CD14-positive monocyte (primary cell): Measurements from ENCODE around the gene RNF40. TPM values are rescaled to one million over a fixed set of nuclear protein-coding genes. Genes with fewer than 3 reads are reported as not detected.

Experiments used
- DNase-seq, 3 donors: peaks; one replicate each; pipeline ENCODE4 v3.0.0-alpha.2; 2011 to 2022
- H2AFZ ChIP-seq: 2 replicates; pipeline ENCODE4 v1.6.0; 2012; ENCODE audit warnings: mild to moderate bottlenecking, low read depth, low read length, inconsistent platforms; ENCODE audit not compliant: insufficient read depth, poor library complexity, severe bottlenecking
- H3K27ac ChIP-seq, 2 donors: 1 replicate in 1 of 2; 2 replicates in 1 of 2; pipeline ENCODE4 v1.5.1; 2012 to 2013; ENCODE audit warnings: low read length in 2 of 2, control low read depth in 1 of 2, inconsistent platforms in 1 of 2, low read depth in 1 of 2, mild to moderate bottlenecking in 1 of 2
- H3K27me3 ChIP-seq, 2 donors: one replicate each; pipeline versions ENCODE4 v1.6.0 to v1.6.1; 2011 to 2013; ENCODE audit warnings: low read length in 2 of 2; ENCODE audit not compliant: control insufficient read depth in 2 of 2, insufficient read depth in 2 of 2
- H3K36me3 ChIP-seq, 2 donors: replicated peaks in 1 of 2; 1 replicate in 1 of 2; 2 replicates in 1 of 2; pipeline versions ENCODE4 v1.5.1 to v1.6.1; 2012 to 2013; ENCODE audit warnings: low read length in 2 of 2, control low read depth in 1 of 2, inconsistent platforms in 1 of 2, mild to moderate bottlenecking in 1 of 2; ENCODE audit not compliant: insufficient read depth in 2 of 2, control insufficient read depth in 1 of 2
- H3K4me1 ChIP-seq, 2 donors: 1 replicate in 1 of 2; 2 replicates in 1 of 2; pipeline versions ENCODE4 v1.5.1 to v1.6.1; 2012 to 2013; ENCODE audit warnings: low read length in 2 of 2, control low read depth in 1 of 2, inconsistent platforms in 1 of 2, mild to moderate bottlenecking in 1 of 2, moderate library complexity in 1 of 2; ENCODE audit not compliant: insufficient read depth in 2 of 2, control insufficient read depth in 1 of 2
- H3K4me2 ChIP-seq: replicated peaks from 2 replicates; pipeline ENCODE3; 2012; ENCODE audit warnings: low read length, moderate library complexity, mild to moderate bottlenecking; ENCODE audit not compliant: poor library complexity, severe bottlenecking; ENCODE audit errors: extremely low read depth
- H3K4me3 ChIP-seq, 3 experiments: fragments of 200-600 bp in 1 of 3; sonication (generic) in 1 of 3; replicated peaks in 1 of 3; 1 replicate in 2 of 3; 2 replicates in 1 of 3; pipeline ENCODE4 v1.5.1; 2011 to 2013; ENCODE audit warnings: low read length in 3 of 3, mild to moderate bottlenecking in 3 of 3, control low read depth in 2 of 3, low read depth in 2 of 3, inconsistent platforms in 1 of 3, moderate library complexity in 1 of 3
- H3K79me2 ChIP-seq: 2 replicates; pipeline ENCODE4 v1.6.0; 2012; ENCODE audit warnings: mild to moderate bottlenecking, control low read depth, inconsistent platforms, low read length, moderate library complexity; ENCODE audit not compliant: insufficient read depth
- H3K9ac ChIP-seq: 2 replicates; pipeline ENCODE4 v1.6.0; 2017; ENCODE audit warnings: low read length, mild to moderate bottlenecking; ENCODE audit not compliant: insufficient read depth, poor library complexity, severe bottlenecking
- H3K9me3 ChIP-seq, 2 donors: replicated peaks in 1 of 2; 1 replicate in 1 of 2; 2 replicates in 1 of 2; pipeline versions ENCODE4 v1.5.1 to v1.6.1; 2012 to 2013; ENCODE audit warnings: low read length in 2 of 2, control low read depth in 1 of 2; ENCODE audit not compliant: control insufficient read depth in 1 of 2, insufficient read depth in 1 of 2
- H4K20me1 ChIP-seq: 2 replicates; pipeline ENCODE4 v1.6.0; 2012; ENCODE audit warnings: mild to moderate bottlenecking, low read length, control low read depth, moderate library complexity; ENCODE audit not compliant: insufficient read depth
- H3K27ac Mint-ChIP-seq, 7 donors: one replicate each; pipeline ENCODE4 v1.8.0; 2020; ENCODE audit warnings: mild to moderate bottlenecking in 7 of 7, mixed read lengths in 7 of 7, moderate library complexity in 6 of 7, inconsistent platforms in 2 of 7
- H3K27me3 Mint-ChIP-seq, 3 donors: one replicate each; pipeline ENCODE4 v1.8.0; 2021 to 2022; ENCODE audit warnings: low read depth in 3 of 3, mild to moderate bottlenecking in 3 of 3, mixed read lengths in 3 of 3, moderate library complexity in 3 of 3, inconsistent platforms in 1 of 3
- H3K36me3 Mint-ChIP-seq, 2 donors: one replicate each; pipeline ENCODE4 v1.8.0; 2020; ENCODE audit warnings: mixed read lengths in 2 of 2, inconsistent platforms in 1 of 2, mild to moderate bottlenecking in 1 of 2
- H3K4me1 Mint-ChIP-seq: one replicate; pipeline ENCODE4 v1.8.0; 2020; ENCODE audit warnings: mild to moderate bottlenecking, mixed read lengths
- H3K4me3 Mint-ChIP-seq, 2 donors: one replicate each; pipeline ENCODE4 v1.8.0; 2020; ENCODE audit warnings: mild to moderate bottlenecking in 2 of 2, mixed read lengths in 2 of 2, moderate library complexity in 1 of 2
- H3K9me3 Mint-ChIP-seq, 7 donors: one replicate each; pipeline ENCODE4 v1.8.0; 2020 to 2022; ENCODE audit warnings: mixed read lengths in 7 of 7, mild to moderate bottlenecking in 6 of 7, moderate library complexity in 6 of 7, inconsistent platforms in 2 of 7
- CTCF ChIP-seq: fragments of 200-600 bp; IDR thresholded peaks from one replicate; pipeline ENCODE4 v1.8.0; 2022; ENCODE audit warnings: antibody characterized with exemption, mild to moderate bottlenecking
- WGBS: methylation state at CpG from one replicate; pipeline ENCODE4 v1.1.5; 2013; ENCODE audit warnings: missing lambda C conversion rate; ENCODE audit not compliant: insufficient coverage; 5-methylcytosine and 5-hydroxymethylcytosine counted together
- intact Hi-C, 2 donors: fragments of 100-400 bp; cut with micrococcal nuclease; formaldehyde crosslinking; loops; one replicate each; pipeline versions ENCODE4 v1.15.0 to v1.15.1; 2023
- polyA plus RNA-seq, 3 donors: library from polyadenylated mRNA; depleted of rRNA in 1 of 3; unstranded in 2 of 3; stranded (reverse) in 1 of 3; fragments of 300-500 nt in 2 of 3; fragments of >200 nt in 1 of 3; fragmentation: Illumina TruSeq in 2 of 3; gene quantifications; 1 replicate in 2 of 3; 2 replicates in 1 of 3; pipeline ENCODE4 v1.2.3, GENCODE V29; 2012 to 2021

Gene RNF40
- polyA plus RNA-seq, 3 donors: 14.8 to 53.5 (median 34.9) TPM

GRCh38 chr16:30728321-30728720 is 33.8 kb upstream of the RNF40 start:
- no peak for TF ChIP-seq CTCF
- H3K79me2 ChIP-seq: peaks cover 41% of the 10 kb centered on the region
- Mint-ChIP-seq H3K27me3 (peaks cover 0 to 4% (median 3%) of the 10 kb centered on the region in 3 donors), H3K4me1 (peaks cover 44% of the 10 kb centered on the region), H3K9me3 (peaks cover 0 to 5% (median 0%) of the 10 kb centered on the region in 7 donors), H3K4me3 (no peak overlapping the region), H3K36me3 (peaks cover 46 to 77% of the 10 kb centered on the region in 2 donors), H3K27ac (peak overlapping the region; percentile 21 to 79 (median 61))
- H4K20me1 ChIP-seq: peaks cover 16% of the 10 kb centered on the region
- no peak for DNase-seq
- no peaks in the 10 kb centered on the region for H3K27me3 ChIP-seq
- 100% methylated on average over 1 of the region's 6 CpGs for WGBS
- intact Hi-C loops: no loop called here
- H3K9me3 ChIP-seq: no peaks in the 10 kb centered on the region
- H3K4me3 ChIP-seq: no peak overlapping the region
- H3K4me2 ChIP-seq: no peak overlapping the region
- H3K36me3 ChIP-seq: peaks cover 57 to 78% of the 10 kb centered on the region in 2 donors
- no peak overlapping the region for H2AFZ ChIP-seq
- peaks cover 47 to 50% of the 10 kb centered on the region in 2 donors for H3K4me1 ChIP-seq
- H3K9ac ChIP-seq: no peak overlapping the region
- peak overlapping the region in 1 of 2 donors; percentile 70 for H3K27ac ChIP-seq

GRCh38 chr16:30728899-30729672 is 33.0 kb upstream of the RNF40 start:
- Histone ChIP-seq H3K9me3 (no peaks in the 10 kb centered on the region), H3K79me2 (peaks cover 35% of the 10 kb centered on the region), H3K27me3 (no peaks in the 10 kb centered on the region), H3K4me1 (peaks cover 39 to 42% of the 10 kb centered on the region in 2 donors), H3K36me3 (peaks cover 57 to 78% of the 10 kb centered on the region in 2 donors), H3K4me2 (peak overlapping the region; percentile 17), H4K20me1 (peaks cover 16% of the 10 kb centered on the region), H3K4me3 (peak overlapping the region in 1 of 3 experiments; percentile 17), H3K27ac (peak overlapping the region in 1 of 2 donors; percentile 70), H3K9ac (no peak overlapping the region), H2AFZ (no peak overlapping the region)
- Mint-ChIP-seq H3K36me3 (peaks cover 45 to 77% of the 10 kb centered on the region in 2 donors), H3K4me1 (peaks cover 36% of the 10 kb centered on the region), H3K9me3 (peaks cover 0 to 4% (median 0%) of the 10 kb centered on the region in 7 donors), H3K27ac (peak overlapping the region in 6 of 7 donors; percentile 43 to 72 (median 66)), H3K4me3 (peak overlapping the region in 1 of 2 donors; percentile 26), H3K27me3 (peaks cover 0 to 2% (median 0%) of the 10 kb centered on the region in 3 donors)
- intact Hi-C loops: no loop called here
- DNase-seq: peak; percentile 51 to 85 (median 83)
- WGBS: 55% methylated on average over 13 of the region's 17 CpGs
- no peak for TF ChIP-seq CTCF
